ENCODE data around the gene ITGB3BP. TPM values are rescaled to one million over a fixed set of nuclear protein-coding genes. Genes with fewer than 3 reads are reported as not detected.

The ITGB3BP gene
- total and polyA plus RNA-seq, 2 donors (not counting 1 experiment from before 2014, with no cell fraction given), result 16.7 to 21.3 TPM

GRCh38 chr1:63533931-63534330 lies 10.9 kb upstream of the ITGB3BP start:
- DNase-seq (ENCODE audit: low read depth in 2 of 2), result no peak
- no peaks in the 10 kb centered on the region for H3K27me3 ChIP-seq (ENCODE audit: control insufficient read depth, insufficient read depth, low read length)
- TF ChIP-seq CTCF (conservative IDR thresholded peaks at IDR 0.05 in 1 of 2, IDR thresholded peaks at IDR 0.05 in 1 of 2; ENCODE audit: low read depth in 1 of 2, low read length in 2 of 2) (no peak), EZH2 (IDR thresholded peaks at IDR 0.05; ENCODE audit: low read length, missing control alignments) (no peak)
- no peaks in the 10 kb centered on the region for H4K20me1 ChIP-seq (ENCODE audit: control insufficient read depth, extremely low read depth, insufficient read depth, low read length)
- no peak overlapping the region for H2AFZ ChIP-seq (ENCODE audit: low read length)
- no peak overlapping the region for H3K9ac ChIP-seq (ENCODE audit: insufficient read depth, low read length)
- H3K4me3 ChIP-seq (replicated peaks in 1 of 4; ENCODE audit: control extremely low read depth in 1 of 4, insufficient read depth in 1 of 4, low read depth in 3 of 4, low read length in 4 of 4), result no peak overlapping the region
- no peaks in the 10 kb centered on the region for H3K79me2 ChIP-seq (ENCODE audit: control insufficient read depth, insufficient read depth, low read length)
- no peaks in the 10 kb centered on the region for H3K36me3 ChIP-seq (ENCODE audit: control insufficient read depth, insufficient read depth, low read length)
- no peaks in the 10 kb centered on the region for H3K4me1 ChIP-seq (ENCODE audit: control insufficient read depth, extremely low read depth, insufficient read depth, low read length)
- no peak overlapping the region for H3K27ac ChIP-seq (ENCODE audit: insufficient read depth, low read length)
- no peaks in the 10 kb centered on the region for H3K9me3 ChIP-seq (ENCODE audit: control insufficient read depth, insufficient read depth, low read depth, low read length)
- no peak overlapping the region for H3K4me2 ChIP-seq (ENCODE audit: extremely low read depth, insufficient read depth, low read length)

- Histone ChIP-seq H3K27me3 (ENCODE audit: control insufficient read depth, insufficient read depth, low read length) (no peaks in the 10 kb centered on the region), H3K9me3 (ENCODE audit: control insufficient read depth, insufficient read depth, low read depth, low read length) (no peaks in the 10 kb centered on the region), H2AFZ (ENCODE audit: low read length) (no peak overlapping the region), H3K9ac (ENCODE audit: insufficient read depth, low read length) (no peak overlapping the region), H4K20me1 (ENCODE audit: control insufficient read depth, extremely low read depth, insufficient read depth, low read length) (no peaks in the 10 kb centered on the region), H3K36me3 (ENCODE audit: control insufficient read depth, insufficient read depth, low read length) (no peaks in the 10 kb centered on the region), H3K27ac (ENCODE audit: insufficient read depth, low read length) (no peak overlapping the region), H3K4me1 (ENCODE audit: control insufficient read depth, extremely low read depth, insufficient read depth, low read length) (no peaks in the 10 kb centered on the region), H3K4me3 (replicated peaks in 1 of 4; ENCODE audit: control extremely low read depth in 1 of 4, insufficient read depth in 1 of 4, low read depth in 3 of 4, low read length in 4 of 4) (no peak overlapping the region), H3K79me2 (ENCODE audit: control insufficient read depth, insufficient read depth, low read length) (no peaks in the 10 kb centered on the region), H3K4me2 (ENCODE audit: extremely low read depth, insufficient read depth, low read length) (no peak overlapping the region)
- TF ChIP-seq CTCF (conservative IDR thresholded peaks at IDR 0.05 in 1 of 2, IDR thresholded peaks at IDR 0.05 in 1 of 2; ENCODE audit: low read depth in 1 of 2, low read length in 2 of 2) (no peak), EZH2 (IDR thresholded peaks at IDR 0.05; ENCODE audit: low read length, missing control alignments) (no peak)
- DNase-seq (ENCODE audit: low read depth in 2 of 2), result no peak
Observed at GRCh38 chr1:63532727-63533126, 9.7 kb upstream of the ITGB3BP start.

GRCh38 chr1:63524201-63524600 lies 1.2 kb upstream of the ITGB3BP start:
- Histone ChIP-seq H3K4me3 (replicated peaks in 1 of 4; ENCODE audit: control extremely low read depth in 1 of 4, insufficient read depth in 1 of 4, low read depth in 3 of 4, low read length in 4 of 4) (peak overlapping the region; percentile 82 to 99 (median 90)), H3K4me2 (ENCODE audit: extremely low read depth, insufficient read depth, low read length) (peak overlapping the region; percentile 87), H3K79me2 (ENCODE audit: control insufficient read depth, insufficient read depth, low read length) (peaks cover 18% of the 10 kb centered on the region), H2AFZ (ENCODE audit: low read length) (peak overlapping the region; percentile 99), H4K20me1 (ENCODE audit: control insufficient read depth, extremely low read depth, insufficient read depth, low read length) (no peaks in the 10 kb centered on the region), H3K9me3 (ENCODE audit: control insufficient read depth, insufficient read depth, low read depth, low read length) (no peaks in the 10 kb centered on the region), H3K36me3 (ENCODE audit: control insufficient read depth, insufficient read depth, low read length) (no peaks in the 10 kb centered on the region), H3K27ac (ENCODE audit: insufficient read depth, low read length) (peak overlapping the region; percentile 99), H3K4me1 (ENCODE audit: control insufficient read depth, extremely low read depth, insufficient read depth, low read length) (peaks cover 2% of the 10 kb centered on the region), H3K27me3 (ENCODE audit: control insufficient read depth, insufficient read depth, low read length) (no peaks in the 10 kb centered on the region), H3K9ac (ENCODE audit: insufficient read depth, low read length) (no peak overlapping the region)
- TF ChIP-seq CTCF (conservative IDR thresholded peaks at IDR 0.05 in 1 of 2, IDR thresholded peaks at IDR 0.05 in 1 of 2; ENCODE audit: low read depth in 1 of 2, low read length in 2 of 2) (no peak), EZH2 (IDR thresholded peaks at IDR 0.05; ENCODE audit: low read length, missing control alignments) (no peak)
- peak in 1 of 2 donors; percentile 1 for DNase-seq (ENCODE audit: low read depth in 2 of 2)
